HCT116 (cell line): ENCODE measurements around the gene HOXD10. TPM values are rescaled to one million over a fixed set of nuclear protein-coding genes. Genes with fewer than 3 reads are reported as not detected.

ENCODE experiments used
- ATAC-seq: fragments of 200-7000 bp; cut with Tn5 transposase; 2 replicates; pipeline ENCODE4 v1.9.1; 2020; ENCODE audit warnings: mild to moderate bottlenecking, moderate library complexity
- BruUV-seq: library from RNA; stranded (reverse); fragments of 400-500 nt; replicated peaks from 2 replicates; lab custom pipeline; 2021; lab: Mats Ljungman, UMichigan
- CTCF ChIA-PET: fragments of 300-600 bp; sonication (Branson Sonifier 250); formaldehyde crosslinking; loops from one replicate; lab custom pipeline; 2021; ENCODE audit warnings: antibody characterized with exemption; lab: Charles Lee
- POLR2A ChIA-PET: fragments of 300-600, 350-600 bp; sonication (Branson Sonifier 250); formaldehyde crosslinking; loops from one replicate; lab custom pipeline; 2021; ENCODE audit warnings: antibody characterized with exemption; lab: Charles Lee
- RAD21 ChIA-PET, 2 experiments: fragments of 300-600 bp; sonication (Branson Sonifier 250); formaldehyde crosslinking; loops; one replicate each; lab custom pipeline; 2023; ENCODE audit warnings: low total read pairs in 2 of 2; ENCODE audit not compliant: uncharacterized antibody in 2 of 2, unreplicated experiment in 2 of 2, low non-redundant PET in 1 of 2; lab: Charles Lee
- DNase-seq: peaks from one replicate; pipeline ENCODE4 v3.0.0-alpha.2; 2010; ENCODE audit warnings: low read depth, low spot score
- H2AFZ ChIP-seq: fragments of 200-600 bp; shearing (Covaris generic), sonication (generic); 2 replicates; pipeline ENCODE4 v1.6.1; 2017; ENCODE audit warnings: low read depth, mixed run types, mixed read lengths, antibody characterized with exemption, low read length; ENCODE audit not compliant: poor library complexity, severe bottlenecking
- H3K27ac ChIP-seq: 2 replicates; pipeline ENCODE4 v1.5.1; 2012; ENCODE audit warnings: low read depth, low read length
- H3K27me3 ChIP-seq: fragments of 200-600 bp; sonication (generic); 2 replicates; pipeline ENCODE4 v1.6.1; 2016; ENCODE audit warnings: mixed run types, low read length, mixed read lengths; ENCODE audit not compliant: insufficient read depth
- H3K36me3 ChIP-seq, 2 experiments: fragments of 200-500 bp in 1 of 2; fragments of 200-600 bp in 1 of 2; sonication (Bioruptor generic) in 1 of 2; sonication (generic) in 1 of 2; 2 replicates each; pipeline versions ENCODE4 v1.5.1 to v1.6.1; 2014 to 2016; ENCODE audit warnings: low read length in 2 of 2, inconsistent platforms in 1 of 2, mixed read lengths in 1 of 2, mixed run types in 1 of 2; ENCODE audit not compliant: insufficient read depth in 2 of 2, control insufficient read depth in 1 of 2
- H3K4me1 ChIP-seq, 2 experiments: fragments of 200-600 bp in 1 of 2; sonication (generic) in 1 of 2; 2 replicates each; pipeline versions ENCODE4 v1.5.1 to v1.6.1; 2012 to 2017; ENCODE audit warnings: low read length in 2 of 2, inconsistent platforms in 1 of 2, mild to moderate bottlenecking in 1 of 2, mixed read lengths in 1 of 2, mixed run types in 1 of 2, moderate library complexity in 1 of 2; ENCODE audit not compliant: insufficient read depth in 2 of 2, control insufficient read depth in 1 of 2
- H3K4me2 ChIP-seq: fragments of 200-600 bp; sonication (generic); 2 replicates; pipeline ENCODE4 v1.6.1; 2017; ENCODE audit warnings: mixed run types, low read length, mixed read lengths
- H3K4me3 ChIP-seq, 2 experiments: fragments of 200-600 bp in 1 of 2; sonication (generic) in 1 of 2; replicated peaks in 1 of 2; 2 replicates each; pipeline ENCODE4 v1.5.1; 2011 to 2016; ENCODE audit warnings: low read length in 2 of 2, control low read depth in 1 of 2, low read depth in 1 of 2, mild to moderate bottlenecking in 1 of 2, mixed read lengths in 1 of 2, mixed run types in 1 of 2
- H3K79me2 ChIP-seq: fragments of 200-600 bp; sonication (generic); 2 replicates; pipeline ENCODE4 v1.6.1; 2017; ENCODE audit warnings: mild to moderate bottlenecking, mixed run types, low read length, moderate library complexity, mixed read lengths; ENCODE audit not compliant: insufficient read depth
- H3K9ac ChIP-seq: fragments of 200-600 bp; sonication (generic); 2 replicates; pipeline ENCODE4 v1.6.1; 2016; ENCODE audit warnings: low read length, mixed read lengths
- H3K9me2 ChIP-seq: fragments of 200-600 bp; sonication (generic), shearing (Covaris generic); 2 replicates; pipeline ENCODE4 v1.6.1; 2017; ENCODE audit warnings: mixed run types, mild to moderate bottlenecking, moderate library complexity; ENCODE audit not compliant: insufficient read depth
- H3K9me3 ChIP-seq, 2 experiments: fragments of 200-500 bp in 1 of 2; fragments of 200-600 bp in 1 of 2; sonication (Bioruptor generic) in 1 of 2; sonication (generic) in 1 of 2; 2 replicates each; pipeline ENCODE4 v1.6.1; 2014 to 2017; ENCODE audit warnings: low read length in 2 of 2, mixed read lengths in 2 of 2, inconsistent platforms in 1 of 2, low read depth in 1 of 2, mild to moderate bottlenecking in 1 of 2, mixed run types in 1 of 2, moderate library complexity in 1 of 2; ENCODE audit not compliant: control insufficient read depth in 1 of 2, insufficient read depth in 1 of 2
- H4K20me1 ChIP-seq: fragments of 200-600 bp; sonication (generic), shearing (Covaris generic); 2 replicates; pipeline ENCODE4 v1.6.1; 2017; ENCODE audit warnings: mixed run types, mild to moderate bottlenecking, moderate library complexity; ENCODE audit not compliant: insufficient read depth
- CBX3 ChIP-seq: IDR thresholded peaks from 2 replicates; pipeline ENCODE4 v1.6.1; 2012; ENCODE audit warnings: low read depth
- CEBPB ChIP-seq: IDR thresholded peaks from 2 replicates; pipeline ENCODE4 v1.6.1; 2012; ENCODE audit warnings: low read depth
- EGR1 ChIP-seq: IDR thresholded peaks from 2 replicates; pipeline ENCODE4 v1.6.1; 2012; ENCODE audit warnings: low read depth
- ELF1 ChIP-seq: IDR thresholded peaks from 2 replicates; pipeline ENCODE4 v1.6.1; 2012; ENCODE audit warnings: low read depth, borderline replicate concordance
- EZH2 ChIP-seq: fragments of 200-600 bp; sonication (generic); IDR thresholded peaks from 2 replicates; pipeline ENCODE4 v1.6.1; 2017; ENCODE audit warnings: antibody characterized with exemption, mixed run types
- EZH2phosphoT487 ChIP-seq: fragments of 200-600 bp; IDR thresholded peaks from 2 replicates; pipeline ENCODE4 v1.6.1; 2018; ENCODE audit warnings: antibody characterized with exemption, borderline replicate concordance
- JUND ChIP-seq: IDR thresholded peaks from 2 replicates; pipeline ENCODE4 v1.6.1; 2012
- MAX ChIP-seq: IDR thresholded peaks from 2 replicates; pipeline ENCODE4 v1.6.1; 2012
- POLR2A ChIP-seq: IDR thresholded peaks from 2 replicates; pipeline ENCODE4 v1.7.0; 2011; ENCODE audit warnings: borderline replicate concordance; ENCODE audit not compliant: insufficient read depth, insufficient read length; ENCODE audit errors: extremely low read depth
- POLR2AphosphoS5 ChIP-seq: IDR thresholded peaks from 2 replicates; pipeline ENCODE4 v1.6.1; 2011; ENCODE audit warnings: mild to moderate bottlenecking, low read depth, low read length, moderate library complexity
- RAD21 ChIP-seq: IDR thresholded peaks from 2 replicates; pipeline ENCODE4 v1.6.1; 2012; ENCODE audit warnings: low read depth, mild to moderate bottlenecking
- SIN3A ChIP-seq: IDR thresholded peaks from 2 replicates; pipeline ENCODE4 v1.6.1; 2012; ENCODE audit warnings: low read depth
- SP1 ChIP-seq: IDR thresholded peaks from 2 replicates; pipeline ENCODE4 v1.6.1; 2012; ENCODE audit warnings: low read depth
- SRF ChIP-seq: IDR thresholded peaks from 2 replicates; pipeline ENCODE4 v1.6.1; 2012; ENCODE audit warnings: low read depth
- TCF7L2 ChIP-seq: IDR thresholded peaks from 2 replicates; pipeline ENCODE4 v1.7.0; 2011; ENCODE audit warnings: borderline replicate concordance, inconsistent platforms; ENCODE audit not compliant: insufficient read depth, insufficient read length; ENCODE audit errors: extremely low read depth
- ZFX ChIP-seq: fragments of 450-650 bp; IDR thresholded peaks from 2 replicates; pipeline ENCODE4 v1.6.1; 2017
- ZNF274 ChIP-seq: fragments of 200-500 bp; sonication (Bioruptor generic); IDR thresholded peaks from 2 replicates; pipeline ENCODE4 v1.6.1; 2014; ENCODE audit warnings: mild to moderate bottlenecking, low read depth, low read length, inconsistent platforms
- intact Hi-C: fragments of 100-400 bp; cut with micrococcal nuclease; formaldehyde crosslinking; loops from 2 replicates; pipeline ENCODE4 v1.10.0; 2022
- total RNA-seq: library from RNA; stranded (reverse); gene quantifications from one replicate; pipeline ENCODE4 v1.2.1, GENCODE V29; 2021; ENCODE audit not compliant: unreplicated experiment
- TF ChIP-seq, protein P1 (sequence below): IDR thresholded peaks from 2 replicates; pipeline ENCODE4 v1.6.1; 2011; ENCODE audit warnings: mild to moderate bottlenecking, low read length, moderate library complexity; ENCODE audit not compliant: insufficient replicate concordance; ENCODE audit errors: extremely low read depth
- TF ChIP-seq, protein P2 (sequence below): IDR thresholded peaks from 2 replicates; pipeline ENCODE4 v1.6.1; 2012
- TF ChIP-seq, protein P3 (sequence below), 3 experiments: fragments of 200-600 bp in 1 of 3; sonication (generic) in 1 of 3; IDR thresholded peaks in 2 of 3; conservative IDR thresholded peaks in 1 of 3; 2 replicates each; pipeline ENCODE4 v1.5.1; 2012 to 2017; ENCODE audit warnings: low read depth in 2 of 3, low read length in 2 of 3, antibody characterized with exemption in 1 of 3, borderline replicate concordance in 1 of 3, control low read depth in 1 of 3, mild to moderate bottlenecking in 1 of 3, mixed read lengths in 1 of 3, mixed run types in 1 of 3, moderate library complexity in 1 of 3; ENCODE audit not compliant: insufficient read depth in 1 of 3

Gene HOXD10
- total RNA-seq, 1 experiment from 2014 or later = not detected

DNA sequence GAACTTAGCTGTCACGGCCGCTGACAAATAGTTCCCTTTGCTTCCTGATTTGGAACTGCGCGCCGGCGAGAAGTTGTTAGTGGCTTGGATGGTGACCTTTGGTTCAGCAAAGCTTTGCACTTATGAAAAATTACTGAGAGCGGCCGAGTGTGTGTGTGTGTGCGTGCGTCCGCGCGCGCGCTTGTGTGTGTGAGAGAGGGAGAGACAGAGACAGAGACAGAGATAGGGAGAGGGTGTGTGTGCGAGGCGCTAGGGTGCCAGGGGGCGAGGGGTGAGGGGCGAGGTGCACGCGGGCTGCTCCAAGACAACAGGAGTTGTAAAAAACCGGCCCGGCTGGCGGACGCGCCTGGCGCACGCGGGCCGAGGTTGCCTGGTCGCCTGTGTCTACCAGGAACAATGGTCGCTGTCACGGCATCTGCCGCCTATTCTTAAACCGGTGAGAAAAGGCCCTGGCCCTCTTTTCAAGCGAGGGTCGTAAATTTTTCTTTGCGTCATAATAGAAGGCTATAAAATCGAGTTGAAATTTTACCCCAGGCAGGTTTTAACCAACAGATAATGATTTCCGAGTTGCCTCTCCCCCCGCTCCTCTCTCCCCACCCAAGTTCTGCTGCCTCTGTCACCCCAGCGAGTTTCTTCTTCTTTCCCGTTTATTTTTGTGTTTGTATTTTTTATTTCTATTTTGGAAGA, 41.1 kb downstream of the HOXD10 start (continued):
- TF ChIP-seq, protein P1, sequence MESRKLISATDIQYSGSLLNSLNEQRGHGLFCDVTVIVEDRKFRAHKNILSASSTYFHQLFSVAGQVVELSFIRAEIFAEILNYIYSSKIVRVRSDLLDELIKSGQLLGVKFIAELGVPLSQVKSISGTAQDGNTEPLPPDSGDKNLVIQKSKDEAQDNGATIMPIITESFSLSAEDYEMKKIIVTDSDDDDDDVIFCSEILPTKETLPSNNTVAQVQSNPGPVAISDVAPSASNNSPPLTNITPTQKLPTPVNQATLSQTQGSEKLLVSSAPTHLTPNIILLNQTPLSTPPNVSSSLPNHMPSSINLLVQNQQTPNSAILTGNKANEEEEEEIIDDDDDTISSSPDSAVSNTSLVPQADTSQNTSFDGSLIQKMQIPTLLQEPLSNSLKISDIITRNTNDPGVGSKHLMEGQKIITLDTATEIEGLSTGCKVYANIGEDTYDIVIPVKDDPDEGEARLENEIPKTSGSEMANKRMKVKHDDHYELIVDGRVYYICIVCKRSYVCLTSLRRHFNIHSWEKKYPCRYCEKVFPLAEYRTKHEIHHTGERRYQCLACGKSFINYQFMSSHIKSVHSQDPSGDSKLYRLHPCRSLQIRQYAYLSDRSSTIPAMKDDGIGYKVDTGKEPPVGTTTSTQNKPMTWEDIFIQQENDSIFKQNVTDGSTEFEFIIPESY = no peak
- TF ChIP-seq POLR2AphosphoS5 = no peak
- TF ChIP-seq SP1 = no peak

GRCh38 chr2:176158186-176158591, 41.6 kb downstream of the HOXD10 start:
- Histone ChIP-seq H3K79me2 (no peaks in the 10 kb centered on the region), H4K20me1 (no peaks in the 10 kb centered on the region), H3K27ac (no peak overlapping the region), H3K4me2 (no peak overlapping the region), H3K27me3 (no peaks in the 10 kb centered on the region), H3K9me2 (no peaks in the 10 kb centered on the region), H3K36me3 (no peaks in the 10 kb centered on the region), H3K4me3 (no peak overlapping the region), H3K4me1 (no peaks in the 10 kb centered on the region), H2AFZ (no peak overlapping the region), H3K9ac (no peak overlapping the region), H3K9me3 (no peaks in the 10 kb centered on the region)
- DNase-seq (no peak), ATAC-seq (no peak)
- ChIA-PET CTCF (no interaction called here), POLR2A (no interaction called here), RAD21 (no interaction called here)
- no peak for TF ChIP-seq RAD21
- TF ChIP-seq, protein P2, sequence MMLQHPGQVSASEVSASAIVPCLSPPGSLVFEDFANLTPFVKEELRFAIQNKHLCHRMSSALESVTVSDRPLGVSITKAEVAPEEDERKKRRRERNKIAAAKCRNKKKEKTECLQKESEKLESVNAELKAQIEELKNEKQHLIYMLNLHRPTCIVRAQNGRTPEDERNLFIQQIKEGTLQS = no peak
- TF ChIP-seq EZH2phosphoT487 = no peak
- no peak for TF ChIP-seq SRF
- no peak for TF ChIP-seq SIN3A
- no peak for TF ChIP-seq POLR2A
- TF ChIP-seq ZFX = no peak
- TF ChIP-seq MAX = no peak
- TF ChIP-seq CEBPB = no peak
- TF ChIP-seq, protein P3, sequence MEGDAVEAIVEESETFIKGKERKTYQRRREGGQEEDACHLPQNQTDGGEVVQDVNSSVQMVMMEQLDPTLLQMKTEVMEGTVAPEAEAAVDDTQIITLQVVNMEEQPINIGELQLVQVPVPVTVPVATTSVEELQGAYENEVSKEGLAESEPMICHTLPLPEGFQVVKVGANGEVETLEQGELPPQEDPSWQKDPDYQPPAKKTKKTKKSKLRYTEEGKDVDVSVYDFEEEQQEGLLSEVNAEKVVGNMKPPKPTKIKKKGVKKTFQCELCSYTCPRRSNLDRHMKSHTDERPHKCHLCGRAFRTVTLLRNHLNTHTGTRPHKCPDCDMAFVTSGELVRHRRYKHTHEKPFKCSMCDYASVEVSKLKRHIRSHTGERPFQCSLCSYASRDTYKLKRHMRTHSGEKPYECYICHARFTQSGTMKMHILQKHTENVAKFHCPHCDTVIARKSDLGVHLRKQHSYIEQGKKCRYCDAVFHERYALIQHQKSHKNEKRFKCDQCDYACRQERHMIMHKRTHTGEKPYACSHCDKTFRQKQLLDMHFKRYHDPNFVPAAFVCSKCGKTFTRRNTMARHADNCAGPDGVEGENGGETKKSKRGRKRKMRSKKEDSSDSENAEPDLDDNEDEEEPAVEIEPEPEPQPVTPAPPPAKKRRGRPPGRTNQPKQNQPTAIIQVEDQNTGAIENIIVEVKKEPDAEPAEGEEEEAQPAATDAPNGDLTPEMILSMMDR (IDR thresholded peaks at IDR 0.05 in 2 of 3, conservative IDR thresholded peaks at IDR 0.05 in 1 of 3; ENCODE audit: borderline replicate concordance in 1 of 3, insufficient read depth in 1 of 3, low read depth in 2 of 3, low read length in 2 of 3) = no peak
- TF ChIP-seq EGR1 = no peak
- no peak for TF ChIP-seq EZH2
- TF ChIP-seq, protein P1 = no peak
- TF ChIP-seq CBX3 = no peak
- no peak for TF ChIP-seq TCF7L2
- no peak for TF ChIP-seq ELF1
- no peak for TF ChIP-seq ZNF274
- no peak for TF ChIP-seq SP1
- no peak for TF ChIP-seq JUND
- intact Hi-C loops = no loop called here
- no TSS peak for BruUV-seq
